ENCODE results near the gene SUSD1.
A peak's percentile ranks its signal among the peaks of the same experiment; 100 is the strongest.

Gene SUSD1

GRCh38 chr9:112032009-112032408, 143.1 kb downstream of the SUSD1 start:
- Histone ChIP-seq H3K18ac (ENCODE audit: low read depth in 1 of 2, low read length in 2 of 2) (peak overlapping the region; percentile 75 to 76), H4K91ac (ENCODE audit: low read length) (no peak overlapping the region), H3K23ac (ENCODE audit: low read length in 2 of 2) (no peak overlapping the region), H2AFZ (ENCODE audit: low read depth, low read length) (no peak overlapping the region), H2BK12ac (ENCODE audit: low read length in 2 of 2) (peak overlapping the region; percentile 15 to 61), H3K4me3 (ENCODE audit: insufficient read depth in 1 of 2, low read depth in 1 of 2, low read length in 2 of 2) (no peak overlapping the region), H2BK5ac (ENCODE audit: low read depth, low read length, poor library complexity, severe bottlenecking) (no peak overlapping the region), H3K4ac (ENCODE audit: low read depth in 1 of 2, low read length in 2 of 2) (peak overlapping the region in 1 of 2 experiments; percentile 61), H3K9me3 (ENCODE audit: control insufficient read depth, low read length) (no peaks in the 10 kb centered on the region), H3K4me1 (ENCODE audit: control insufficient read depth, insufficient read depth, low read depth, low read length) (peaks cover 12% of the 10 kb centered on the region), H3K14ac (ENCODE audit: low read length in 2 of 2) (no peak overlapping the region), H3K36me3 (ENCODE audit: control insufficient read depth in 1 of 2, insufficient read depth in 2 of 2, low read depth in 1 of 2, low read length in 2 of 2) (no peaks in the 10 kb centered on the region), H2AK5ac (ENCODE audit: low read length, severe bottlenecking) (peak overlapping the region; percentile 47), H3K9ac (ENCODE audit: low read length) (no peak overlapping the region), H3K4me2 (ENCODE audit: low read length, poor library complexity, severe bottlenecking) (no peak overlapping the region), H3K27ac (ENCODE audit: low read length, poor library complexity, severe bottlenecking) (peak overlapping the region; percentile 21), H4K8ac (ENCODE audit: low read length) (peak overlapping the region; percentile 5), H3K79me1 (replicated peaks; ENCODE audit: low read length, poor library complexity, severe bottlenecking) (peaks cover 16% of the 10 kb centered on the region), H2BK120ac (ENCODE audit: low read depth, low read length) (no peak overlapping the region), H2BK15ac (ENCODE audit: low read depth, poor library complexity, severe bottlenecking) (no peak overlapping the region), H3K27me3 (ENCODE audit: control insufficient read depth in 1 of 2, insufficient read depth in 1 of 2, low read length in 2 of 2) (no peaks in the 10 kb centered on the region)
- DNase-seq, result no peak
- WGBS, result 98% methylated on average over 2 of the region's 2 CpGs

- no peak overlapping the region for H3K14ac ChIP-seq (ENCODE audit: low read length in 2 of 2)
- WGBS, result no CpG with 5 or more reads among the region's 3 CpGs
- H3K4me3 ChIP-seq (ENCODE audit: insufficient read depth in 1 of 2, low read depth in 1 of 2, low read length in 2 of 2), result no peak overlapping the region
- peaks cover 12% of the 10 kb centered on the region for H3K4me1 ChIP-seq (ENCODE audit: control insufficient read depth, insufficient read depth, low read depth, low read length)
- H2BK5ac ChIP-seq (ENCODE audit: low read depth, low read length, poor library complexity, severe bottlenecking), result no peak overlapping the region
- no peak overlapping the region for H2AFZ ChIP-seq (ENCODE audit: low read depth, low read length)
- no peak overlapping the region for H3K23ac ChIP-seq (ENCODE audit: low read length in 2 of 2)
- H3K9ac ChIP-seq (ENCODE audit: low read length), result no peak overlapping the region
- no peaks in the 10 kb centered on the region for H3K27me3 ChIP-seq (ENCODE audit: control insufficient read depth in 1 of 2, insufficient read depth in 1 of 2, low read length in 2 of 2)
- H3K27ac ChIP-seq (ENCODE audit: low read length, poor library complexity, severe bottlenecking), result no peak overlapping the region
- H2BK120ac ChIP-seq (ENCODE audit: low read depth, low read length), result no peak overlapping the region
- no peak for DNase-seq
- no peak overlapping the region for H3K18ac ChIP-seq (ENCODE audit: low read depth in 1 of 2, low read length in 2 of 2)
- H2AK5ac ChIP-seq (ENCODE audit: low read length, severe bottlenecking), result peak overlapping the region; percentile 47
- H3K4ac ChIP-seq (ENCODE audit: low read depth in 1 of 2, low read length in 2 of 2), result no peak overlapping the region
- H3K9me3 ChIP-seq (ENCODE audit: control insufficient read depth, low read length), result no peaks in the 10 kb centered on the region
- no peak overlapping the region for H4K8ac ChIP-seq (ENCODE audit: low read length)
- H3K4me2 ChIP-seq (ENCODE audit: low read length, poor library complexity, severe bottlenecking), result no peak overlapping the region
- no peak overlapping the region for H4K91ac ChIP-seq (ENCODE audit: low read length)
- H3K36me3 ChIP-seq (ENCODE audit: control insufficient read depth in 1 of 2, insufficient read depth in 2 of 2, low read depth in 1 of 2, low read length in 2 of 2), result no peaks in the 10 kb centered on the region
- H2BK15ac ChIP-seq (ENCODE audit: low read depth, poor library complexity, severe bottlenecking), result no peak overlapping the region
- H2BK12ac ChIP-seq (ENCODE audit: low read length in 2 of 2), result no peak overlapping the region
- H3K79me1 ChIP-seq (replicated peaks; ENCODE audit: low read length, poor library complexity, severe bottlenecking), result peaks cover 16% of the 10 kb centered on the region
Measured at GRCh38 chr9:112031400-112031799, 143.7 kb downstream of the SUSD1 start.

- Histone ChIP-seq H3K36me3 (ENCODE audit: control insufficient read depth in 1 of 2, insufficient read depth in 2 of 2, low read depth in 1 of 2, low read length in 2 of 2) (no peaks in the 10 kb centered on the region), H2BK120ac (ENCODE audit: low read depth, low read length) (no peak overlapping the region), H3K23ac (ENCODE audit: low read length in 2 of 2) (no peak overlapping the region), H2BK15ac (ENCODE audit: low read depth, poor library complexity, severe bottlenecking) (no peak overlapping the region), H2AK5ac (ENCODE audit: low read length, severe bottlenecking) (peak overlapping the region; percentile 76), H3K9ac (ENCODE audit: low read length) (no peak overlapping the region), H3K4me1 (ENCODE audit: control insufficient read depth, insufficient read depth, low read depth, low read length) (peaks cover 7% of the 10 kb centered on the region), H3K4me3 (ENCODE audit: insufficient read depth in 1 of 2, low read depth in 1 of 2, low read length in 2 of 2) (no peak overlapping the region), H4K8ac (ENCODE audit: low read length) (peak overlapping the region; percentile 46), H3K18ac (ENCODE audit: low read depth in 1 of 2, low read length in 2 of 2) (no peak overlapping the region), H2BK5ac (ENCODE audit: low read depth, low read length, poor library complexity, severe bottlenecking) (peak overlapping the region; percentile 81), H3K14ac (ENCODE audit: low read length in 2 of 2) (no peak overlapping the region), H4K91ac (ENCODE audit: low read length) (peak overlapping the region; percentile 76), H3K27me3 (ENCODE audit: control insufficient read depth in 1 of 2, insufficient read depth in 1 of 2, low read length in 2 of 2) (no peaks in the 10 kb centered on the region), H3K79me1 (replicated peaks; ENCODE audit: low read length, poor library complexity, severe bottlenecking) (peaks cover 10% of the 10 kb centered on the region), H2AFZ (ENCODE audit: low read depth, low read length) (no peak overlapping the region), H3K9me3 (ENCODE audit: control insufficient read depth, low read length) (no peaks in the 10 kb centered on the region), H3K4me2 (ENCODE audit: low read length, poor library complexity, severe bottlenecking) (no peak overlapping the region), H3K4ac (ENCODE audit: low read depth in 1 of 2, low read length in 2 of 2) (no peak overlapping the region), H3K27ac (ENCODE audit: low read length, poor library complexity, severe bottlenecking) (peak overlapping the region; percentile 68), H2BK12ac (ENCODE audit: low read length in 2 of 2) (peak overlapping the region in 1 of 2 experiments; percentile 6)
- DNase-seq, result peak; percentile 78
- WGBS, result 26% methylated on average over 2 of the region's 3 CpGs
Measured at GRCh38 chr9:112029921-112030444, 145.1 kb downstream of the SUSD1 start.

DNA sequence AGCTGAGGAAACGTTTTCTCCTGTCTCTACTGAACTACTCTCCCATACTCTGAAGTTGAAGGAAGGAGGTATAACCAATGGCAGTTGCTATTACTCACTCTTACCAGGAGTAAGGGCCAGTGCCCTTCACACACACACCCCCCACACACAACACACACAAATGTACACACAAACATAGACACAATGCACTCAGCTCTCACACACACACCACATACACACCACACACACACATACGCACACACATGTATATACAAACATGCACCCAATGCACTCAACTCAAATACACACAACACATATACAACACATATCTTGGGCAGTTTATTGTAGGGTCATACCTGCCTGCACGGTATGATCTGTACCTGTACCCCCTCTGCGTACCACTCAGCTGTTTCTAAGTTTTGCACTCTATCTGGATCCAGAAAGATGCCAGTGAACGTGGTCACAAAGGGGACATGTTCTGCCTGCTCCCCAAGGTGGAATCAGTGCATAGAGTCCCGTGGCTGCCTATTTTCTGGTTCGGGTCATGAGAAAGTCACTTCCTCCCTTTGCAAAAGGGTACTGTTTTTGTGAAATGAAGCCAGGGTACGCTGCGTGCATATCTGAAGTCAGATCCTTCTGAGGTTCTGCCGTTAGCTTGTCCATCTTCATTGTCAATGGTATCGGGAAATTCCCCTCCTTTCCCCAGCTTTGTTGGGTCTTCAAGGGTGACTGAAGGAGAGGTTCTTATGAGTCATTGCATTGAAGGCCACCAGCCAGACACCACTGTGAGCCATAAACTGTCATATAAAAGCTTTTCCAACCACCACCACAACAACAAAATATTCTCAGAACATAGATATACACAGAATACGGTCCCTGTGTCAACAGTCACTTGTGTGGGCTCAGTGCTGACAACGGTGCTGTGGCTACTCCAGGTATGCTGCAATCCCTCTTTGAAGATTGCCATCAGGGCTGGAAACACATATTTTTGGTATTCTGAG, 146.6 kb downstream of the SUSD1 start:
- peaks cover 5% of the 10 kb centered on the region for H3K79me1 ChIP-seq (replicated peaks; ENCODE audit: low read length, poor library complexity, severe bottlenecking)
- H2BK5ac ChIP-seq (ENCODE audit: low read depth, low read length, poor library complexity, severe bottlenecking), result no peak overlapping the region
- 91% methylated on average over 13 of the region's 13 CpGs for WGBS

More for the DNA sequence above, 146.6 kb downstream of the SUSD1 start:
- Histone ChIP-seq H2BK12ac (ENCODE audit: low read length in 2 of 2) (peak overlapping the region; percentile 9 to 51), H2AFZ (ENCODE audit: low read depth, low read length) (no peak overlapping the region), H3K36me3 (ENCODE audit: control insufficient read depth in 1 of 2, insufficient read depth in 2 of 2, low read depth in 1 of 2, low read length in 2 of 2) (no peaks in the 10 kb centered on the region), H2BK120ac (ENCODE audit: low read depth, low read length) (no peak overlapping the region), H3K18ac (ENCODE audit: low read depth in 1 of 2, low read length in 2 of 2) (no peak overlapping the region), H3K9me3 (ENCODE audit: control insufficient read depth, low read length) (no peaks in the 10 kb centered on the region), H3K9ac (ENCODE audit: low read length) (no peak overlapping the region), H3K4me1 (ENCODE audit: control insufficient read depth, insufficient read depth, low read depth, low read length) (peaks cover 5% of the 10 kb centered on the region), H3K14ac (ENCODE audit: low read length in 2 of 2) (peak overlapping the region in 1 of 2 experiments; percentile 48), H2AK5ac (ENCODE audit: low read length, severe bottlenecking) (peak overlapping the region; percentile 92), H4K91ac (ENCODE audit: low read length) (no peak overlapping the region), H3K4me2 (ENCODE audit: low read length, poor library complexity, severe bottlenecking) (no peak overlapping the region), H3K4me3 (ENCODE audit: insufficient read depth in 1 of 2, low read depth in 1 of 2, low read length in 2 of 2) (no peak overlapping the region), H3K27me3 (ENCODE audit: control insufficient read depth in 1 of 2, insufficient read depth in 1 of 2, low read length in 2 of 2) (no peaks in the 10 kb centered on the region), H3K27ac (ENCODE audit: low read length, poor library complexity, severe bottlenecking) (peak overlapping the region; percentile 63), H3K4ac (ENCODE audit: low read depth in 1 of 2, low read length in 2 of 2) (peak overlapping the region in 1 of 2 experiments; percentile 15), H3K23ac (ENCODE audit: low read length in 2 of 2) (no peak overlapping the region), H2BK15ac (ENCODE audit: low read depth, poor library complexity, severe bottlenecking) (no peak overlapping the region), H4K8ac (ENCODE audit: low read length) (no peak overlapping the region)
- DNase-seq, result no peak
